Stimulated activated CD4-positive, alpha-beta T cell treated with anti-CD3 and anti-CD28 coated beads, Interleukin-12 subunit alpha, Interleukin-12 subunit beta, amount 100 ng/mL, for 48 hours (primary cell): ENCODE data around the gene HEG1.

Experiments
- DNase-seq, 3 donors: peaks; one replicate each; pipeline ENCODE4 v3.0.0-alpha.2; 2020; ENCODE audit warnings: low read depth in 2 of 3, low spot score in 1 of 3

The HEG1 gene

GRCh38 chr3:125023833-125024555 is 31.8 kb downstream of the HEG1 start:
- no peak for DNase-seq

GRCh38 chr3:125022206-125022605 is 33.6 kb downstream of the HEG1 start:
- no peak for DNase-seq

GRCh38 chr3:125019271-125019670 is 36.5 kb downstream of the HEG1 start:
- no peak for DNase-seq

- DNase-seq = no peak
Observed at GRCh38 chr3:125017406-125017805, 38.4 kb downstream of the HEG1 start.

GRCh38 chr3:125014570-125015179 is 41.1 kb downstream of the HEG1 start:
- DNase-seq = no peak

- no peak for DNase-seq
Observed at GRCh38 chr3:125013095-125013494, 42.7 kb downstream of the HEG1 start.

GRCh38 chr3:125011941-125012340 is 43.9 kb downstream of the HEG1 start:
- DNase-seq = no peak

GRCh38 chr3:125010393-125010792 is 45.4 kb downstream of the HEG1 start:
- no peak for DNase-seq

- DNase-seq = no peak
Observed at GRCh38 chr3:125008766-125009165, 47.0 kb downstream of the HEG1 start.

- DNase-seq = no peak
Observed at GRCh38 chr3:125006291-125006731, 49.5 kb downstream of the HEG1 start.

GRCh38 chr3:125005676-125006075 is 50.1 kb downstream of the HEG1 start:
- no peak for DNase-seq

GRCh38 chr3:125005222-125005621 is 50.6 kb downstream of the HEG1 start:
- no peak for DNase-seq

GRCh38 chr3:125003859-125004595 is 51.8 kb downstream of the HEG1 start:
- DNase-seq = no peak

GRCh38 chr3:125003369-125003853 is 52.4 kb downstream of the HEG1 start:
- no peak for DNase-seq

- DNase-seq = no peak
Observed at GRCh38 chr3:125002414-125003368, 53.1 kb downstream of the HEG1 start.

GRCh38 chr3:125001557-125002413 is 54.0 kb downstream of the HEG1 start:
- DNase-seq = no peak

- DNase-seq = no peak
Observed at GRCh38 chr3:125000661-125001060, 55.1 kb downstream of the HEG1 start.

- no peak for DNase-seq
Observed at GRCh38 chr3:124999897-125000435, 55.8 kb downstream of the HEG1 start.

- no peak for DNase-seq
Observed at GRCh38 chr3:124999317-124999716, 56.5 kb downstream of the HEG1 start.

- no peak for DNase-seq
Observed at GRCh38 chr3:124998247-124998630, 57.6 kb downstream of the HEG1 start.
